ENCODE data around the gene TEDC1. TPM values are rescaled to one million over a fixed set of nuclear protein-coding genes. Genes with fewer than 3 reads are reported as not detected.

TEDC1 gene
- total RNA-seq, 2 donors from 2014 or later = 25.1 to 59.2 TPM

DNA sequence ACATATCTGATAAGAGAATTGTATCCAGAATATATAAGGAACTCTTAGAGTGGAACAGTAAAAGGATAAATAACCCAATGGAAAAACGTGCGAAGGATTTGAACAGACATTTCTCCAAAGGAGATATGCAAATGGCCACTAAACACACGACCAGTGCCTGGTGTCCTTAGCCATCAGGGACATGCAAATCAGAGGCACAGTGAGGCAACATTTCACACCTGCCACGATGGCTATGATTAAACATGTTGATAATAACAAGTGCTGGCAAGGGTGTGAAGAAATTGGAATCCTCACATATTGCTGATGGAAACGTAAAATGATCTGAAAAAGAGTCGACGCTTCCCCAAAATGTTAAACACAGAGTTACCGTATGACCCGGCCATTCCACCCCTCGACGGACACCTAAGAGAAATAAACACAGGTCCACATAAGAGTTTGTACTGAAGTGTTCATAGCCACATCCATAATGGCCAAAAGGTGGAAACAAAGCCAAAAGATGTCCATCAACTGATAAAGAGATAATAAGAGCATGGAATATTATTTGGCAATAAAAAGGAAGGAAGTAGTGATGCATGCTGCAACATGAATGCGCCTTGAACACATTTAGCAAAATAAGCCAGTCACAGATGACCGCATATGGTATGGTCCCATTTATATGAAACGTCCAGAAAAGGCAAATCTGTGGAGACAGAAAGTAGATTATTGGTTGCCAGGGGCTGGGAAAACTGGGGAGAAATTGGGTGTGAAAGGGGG is 29.1 kb downstream of the TEDC1 start:
- H3K36me3 Mint-ChIP-seq = no peaks in the 10 kb centered on the region
- peaks cover 23 to 28% of the 10 kb centered on the region in 2 donors for H3K27me3 Mint-ChIP-seq
- no peaks in the 10 kb centered on the region for H3K4me1 Mint-ChIP-seq (ENCODE audit: low read depth in 2 of 2)
- no peaks in the 10 kb centered on the region for H3K9me3 Mint-ChIP-seq
- ATAC-seq (no peak), DNase-seq (ENCODE audit: low spot score) (no peak)
- no peak overlapping the region for H3K4me3 Mint-ChIP-seq
- H3K27ac Mint-ChIP-seq = no peak overlapping the region

DNA sequence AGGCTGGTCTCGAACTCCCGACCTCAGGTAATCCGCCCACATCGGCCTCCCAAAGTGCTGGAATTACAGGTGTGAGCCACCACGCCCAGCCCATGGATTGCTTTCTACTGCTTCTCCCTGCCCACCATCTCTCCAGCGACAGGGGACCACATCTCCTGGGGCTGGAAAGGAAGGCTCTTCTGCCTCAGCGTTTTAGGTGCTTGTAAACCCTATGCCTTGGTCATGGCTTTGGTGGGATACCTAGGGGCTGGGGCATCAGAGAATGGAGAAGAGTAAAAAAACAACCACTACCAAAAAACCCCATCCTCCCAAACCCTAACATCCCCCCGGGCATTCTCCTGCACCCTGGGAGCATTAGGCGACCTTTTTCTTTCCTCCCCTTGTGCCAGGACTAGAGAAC is 34.3 kb downstream of the TEDC1 start:
- Mint-ChIP-seq H3K36me3 (no peaks in the 10 kb centered on the region), H3K4me3 (peak overlapping the region; percentile 52), H3K4me1 (ENCODE audit: low read depth in 2 of 2) (peaks cover 9 to 12% of the 10 kb centered on the region in 2 donors), H3K27ac (no peak overlapping the region), H3K9me3 (no peaks in the 10 kb centered on the region), H3K27me3 (peaks cover 3 to 13% of the 10 kb centered on the region in 2 donors)
- ATAC-seq = no peak
- DNase-seq (ENCODE audit: low spot score) = no peak

- DNase-seq (ENCODE audit: low spot score) = no peak
- Mint-ChIP-seq H3K27me3 (peaks cover 0 to 12% of the 10 kb centered on the region in 2 donors), H3K4me3 (peak within 1 kb of the TSS; percentile 76), H3K9me3 (no peaks in the 10 kb centered on the region), H3K36me3 (no peaks in the 10 kb centered on the region), H3K4me1 (ENCODE audit: low read depth in 2 of 2) (peaks cover 9 to 14% of the 10 kb centered on the region in 2 donors), H3K27ac (no peak within 1 kb of the TSS)
- peak; percentile 25 to 66 for ATAC-seq
These were observed 35.1 kb downstream of the TEDC1 start, which contains the start of gene TMEM121 for GRCh38 chr14:105525861-105526775. TSS of gene TMEM121 (plus strand) at chr14:105526583. CDS start at chr14:105528835, 2,252 bp downstream.

- DNase-seq (ENCODE audit: low spot score) (no peak), ATAC-seq (no peak)
- Mint-ChIP-seq H3K27ac (no peak overlapping the region), H3K27me3 (peaks cover 0 to 11% of the 10 kb centered on the region in 2 donors), H3K4me3 (peak overlapping the region; percentile 76), H3K4me1 (ENCODE audit: low read depth in 2 of 2) (peaks cover 9 to 14% of the 10 kb centered on the region in 2 donors), H3K36me3 (no peaks in the 10 kb centered on the region), H3K9me3 (no peaks in the 10 kb centered on the region)
These were observed 35.8 kb downstream of the TEDC1 start for GRCh38 chr14:105526776-105527380.

DNA sequence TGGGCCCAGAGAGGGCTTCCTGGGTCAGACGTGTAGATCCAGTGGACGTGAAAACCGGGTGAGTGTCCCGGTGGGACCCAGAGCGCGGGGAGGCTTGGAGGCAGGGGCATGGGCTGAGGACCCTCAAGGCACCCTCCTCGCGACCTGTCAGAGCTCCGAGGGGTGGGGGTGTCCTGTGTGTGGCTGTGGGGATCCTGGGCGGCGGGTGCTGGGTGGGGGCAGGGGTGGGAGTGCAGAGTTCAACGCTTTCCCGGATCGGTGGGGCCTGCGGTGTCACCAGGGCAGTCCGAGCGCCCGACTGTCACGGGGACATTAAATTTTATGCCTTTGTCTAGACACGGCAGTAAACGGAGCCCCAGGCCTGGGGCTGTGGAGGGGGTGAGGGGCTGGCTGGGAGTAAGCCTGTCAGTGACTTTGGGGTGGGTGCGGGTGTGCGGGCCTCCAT is 36.4 kb downstream of the TEDC1 start:
- ATAC-seq (no peak), DNase-seq (ENCODE audit: low spot score) (no peak)
- no peaks in the 10 kb centered on the region for H3K36me3 Mint-ChIP-seq
- H3K9me3 Mint-ChIP-seq = no peaks in the 10 kb centered on the region
- no peak overlapping the region for H3K27ac Mint-ChIP-seq
- peak overlapping the region; percentile 76 for H3K4me3 Mint-ChIP-seq
- H3K27me3 Mint-ChIP-seq = peaks cover 0 to 7% of the 10 kb centered on the region in 2 donors
- H3K4me1 Mint-ChIP-seq (ENCODE audit: low read depth in 2 of 2) = peaks cover 9 to 14% of the 10 kb centered on the region in 2 donors

- no peaks in the 10 kb centered on the region for H3K36me3 Mint-ChIP-seq
- peaks cover 0 to 7% of the 10 kb centered on the region in 2 donors for H3K27me3 Mint-ChIP-seq
- H3K4me1 Mint-ChIP-seq (ENCODE audit: low read depth in 2 of 2) = peaks cover 9 to 14% of the 10 kb centered on the region in 2 donors
- H3K9me3 Mint-ChIP-seq = no peaks in the 10 kb centered on the region
- ATAC-seq = peak; percentile 73 to 86
- H3K27ac Mint-ChIP-seq = no peak overlapping the region
- DNase-seq (ENCODE audit: low spot score) = peak; percentile 80
- peak overlapping the region; percentile 76 for H3K4me3 Mint-ChIP-seq
These were observed 37.0 kb downstream of the TEDC1 start for GRCh38 chr14:105527826-105528585.

DNA sequence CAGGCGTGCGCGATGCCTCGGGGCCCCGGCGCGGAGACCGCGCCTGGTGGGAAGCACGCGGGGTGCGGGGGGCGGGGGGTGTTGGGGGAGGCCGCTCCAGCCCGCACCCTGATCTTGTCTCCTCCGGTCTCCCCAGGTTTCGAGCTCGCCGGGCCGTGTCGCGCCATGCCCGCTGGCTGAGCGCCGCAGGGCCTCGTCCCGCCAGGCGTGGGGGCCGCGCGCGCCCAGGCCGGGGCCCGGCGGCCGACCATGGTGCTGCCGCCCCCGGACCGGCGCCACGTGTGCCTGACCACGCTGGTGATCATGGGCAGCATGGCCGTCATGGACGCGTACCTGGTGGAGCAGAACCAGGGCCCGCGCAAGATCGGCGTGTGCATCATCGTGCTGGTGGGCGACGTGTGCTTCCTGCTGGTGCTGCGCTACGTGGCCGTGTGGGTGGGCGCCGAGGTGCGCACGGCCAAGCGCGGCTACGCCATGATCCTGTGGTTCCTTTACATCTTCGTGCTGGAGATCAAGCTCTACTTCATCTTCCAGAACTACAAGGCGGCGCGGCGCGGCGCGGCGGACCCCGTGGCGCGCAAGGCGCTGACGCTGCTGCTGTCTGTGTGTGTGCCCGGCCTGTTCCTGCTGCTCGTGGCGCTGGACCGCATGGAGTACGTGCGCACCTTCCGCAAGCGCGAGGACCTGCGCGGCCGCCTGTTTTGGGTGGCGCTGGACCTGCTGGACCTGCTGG is 37.7 kb downstream of the TEDC1 start:
- Mint-ChIP-seq H3K4me3 (peak overlapping the region; percentile 72), H3K27me3 (peaks cover 0 to 7% of the 10 kb centered on the region in 2 donors), H3K36me3 (no peaks in the 10 kb centered on the region), H3K9me3 (no peaks in the 10 kb centered on the region), H3K4me1 (ENCODE audit: low read depth in 2 of 2) (peaks cover 9 to 14% of the 10 kb centered on the region in 2 donors), H3K27ac (no peak overlapping the region)
- DNase-seq (ENCODE audit: low spot score) = no peak
- peak in 1 of 2 donors; percentile 37 for ATAC-seq

- no peaks in the 10 kb centered on the region for H3K9me3 Mint-ChIP-seq
- no peak overlapping the region for H3K27ac Mint-ChIP-seq
- peaks cover 9 to 14% of the 10 kb centered on the region in 2 donors for H3K4me1 Mint-ChIP-seq (ENCODE audit: low read depth in 2 of 2)
- H3K36me3 Mint-ChIP-seq = no peaks in the 10 kb centered on the region
- H3K27me3 Mint-ChIP-seq = peaks cover 0 to 7% of the 10 kb centered on the region in 2 donors
- H3K4me3 Mint-ChIP-seq = peak overlapping the region; percentile 72
- DNase-seq (ENCODE audit: low spot score) (no peak), ATAC-seq (no peak)
These were observed 38.2 kb downstream of the TEDC1 start for GRCh38 chr14:105529319-105529568.

DNA sequence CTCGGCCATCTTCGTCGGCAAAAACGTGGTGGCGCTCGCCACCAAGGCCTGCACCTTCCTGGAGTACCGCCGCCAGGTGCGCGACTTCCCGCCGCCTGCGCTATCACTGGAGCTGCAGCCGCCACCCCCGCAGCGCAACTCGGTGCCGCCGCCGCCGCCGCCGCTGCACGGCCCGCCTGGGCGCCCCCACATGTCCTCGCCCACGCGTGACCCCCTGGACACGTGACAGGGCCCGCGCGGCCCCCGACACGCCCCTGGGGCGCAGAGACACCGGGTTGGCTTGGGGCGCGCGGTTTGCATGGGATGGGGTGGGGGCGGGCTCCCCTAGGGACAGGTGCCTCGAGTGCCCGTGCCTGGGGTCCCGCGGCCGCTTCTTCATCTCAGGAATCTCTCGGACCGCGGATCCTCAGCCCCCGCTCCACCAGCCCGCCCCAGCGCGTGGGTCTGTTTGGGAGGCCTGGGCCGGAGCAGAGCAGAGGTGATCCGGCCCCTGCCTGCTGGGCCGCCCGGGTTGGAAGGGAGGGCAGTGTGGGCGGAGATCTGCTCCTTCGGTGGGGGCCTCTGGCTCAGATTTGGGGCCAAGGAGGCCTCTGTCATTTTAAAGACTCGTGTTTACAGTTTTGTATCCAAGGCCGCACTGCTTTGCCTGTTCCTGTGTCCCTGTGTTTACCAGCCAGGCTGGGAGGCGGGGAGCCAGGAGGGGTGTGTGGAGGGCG is 38.7 kb downstream of the TEDC1 start:
- ATAC-seq (no peak), DNase-seq (ENCODE audit: low spot score) (no peak)
- H3K36me3 Mint-ChIP-seq = no peaks in the 10 kb centered on the region
- H3K27me3 Mint-ChIP-seq = peaks cover 0 to 3% of the 10 kb centered on the region in 2 donors
- H3K4me3 Mint-ChIP-seq = peak overlapping the region; percentile 72
- H3K9me3 Mint-ChIP-seq = no peaks in the 10 kb centered on the region
- peaks cover 9 to 14% of the 10 kb centered on the region in 2 donors for H3K4me1 Mint-ChIP-seq (ENCODE audit: low read depth in 2 of 2)
- no peak overlapping the region for H3K27ac Mint-ChIP-seq

GRCh38 chr14:105530285-105531087 is 39.4 kb downstream of the TEDC1 start:
- H3K27ac Mint-ChIP-seq = no peak overlapping the region
- H3K4me1 Mint-ChIP-seq (ENCODE audit: low read depth in 2 of 2) = peaks cover 9 to 14% of the 10 kb centered on the region in 2 donors
- H3K27me3 Mint-ChIP-seq = peaks cover 0 to 3% of the 10 kb centered on the region in 2 donors
- H3K4me3 Mint-ChIP-seq = peak overlapping the region; percentile 54
- no peak for ATAC-seq
- DNase-seq (ENCODE audit: low spot score) = no peak
- H3K36me3 Mint-ChIP-seq = no peaks in the 10 kb centered on the region
- no peaks in the 10 kb centered on the region for H3K9me3 Mint-ChIP-seq

DNA sequence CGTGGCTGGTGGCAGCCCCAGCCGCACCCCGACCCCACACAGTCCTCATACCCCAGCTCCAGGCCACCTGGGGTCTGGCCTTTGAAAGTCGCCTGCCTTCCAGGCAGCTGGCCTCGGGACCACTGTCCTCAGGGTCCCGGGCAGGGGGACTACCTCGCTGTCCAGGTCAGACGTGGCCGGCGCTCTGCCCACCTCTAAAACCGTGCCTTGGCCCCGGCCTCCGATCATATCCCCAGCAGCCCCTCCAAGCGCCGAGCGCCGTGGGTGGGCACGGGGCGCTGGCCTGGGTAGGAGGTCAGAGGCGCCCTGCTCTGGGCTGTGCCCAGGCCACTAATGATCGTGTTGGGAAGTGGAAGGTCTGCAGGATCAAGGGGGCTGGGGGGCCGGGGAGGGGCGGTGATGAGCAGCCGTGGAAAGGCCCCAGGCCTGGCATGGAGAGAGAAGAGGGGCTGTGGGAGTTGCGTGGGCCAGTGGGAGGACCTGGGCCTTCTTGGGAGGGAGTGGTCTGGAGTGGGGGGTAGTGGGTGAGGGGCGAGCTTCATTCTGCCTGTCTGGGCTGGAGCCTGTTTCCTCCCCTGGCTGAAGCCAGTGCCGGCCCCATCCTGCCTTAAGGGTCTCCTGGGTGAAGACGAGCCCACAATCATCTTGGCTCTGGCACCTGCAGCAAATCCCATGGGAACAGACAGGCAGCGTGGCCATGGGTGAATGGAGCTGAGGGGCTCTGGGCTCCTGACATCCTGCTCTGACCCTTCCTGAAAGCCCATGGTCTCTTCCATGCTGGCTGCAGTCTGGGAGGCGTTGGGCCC is 40.2 kb downstream of the TEDC1 start:
- H3K4me3 Mint-ChIP-seq = peak overlapping the region; percentile 54
- DNase-seq (ENCODE audit: low spot score) (no peak), ATAC-seq (no peak)
- H3K27me3 Mint-ChIP-seq = peaks cover under 1 to 3% of the 10 kb centered on the region in 2 donors
- H3K4me1 Mint-ChIP-seq (ENCODE audit: low read depth in 2 of 2) = peaks cover 9 to 11% of the 10 kb centered on the region in 2 donors
- no peak overlapping the region for H3K27ac Mint-ChIP-seq
- H3K9me3 Mint-ChIP-seq = no peaks in the 10 kb centered on the region
- H3K36me3 Mint-ChIP-seq = no peaks in the 10 kb centered on the region
